Lower leg skin (tissue), 4 donors: ENCODE data around the gene DGCR2. TPM values are rescaled to one million over a fixed set of nuclear protein-coding genes. Genes with fewer than 3 reads are reported as not detected.
A peak's percentile ranks its signal among the peaks of the same experiment; 100 is the strongest.
"Not testable (repeated sequence)": the region's sequence is repeated elsewhere in the genome, so short reads cannot be mapped to it uniquely, and the experiment has no call there.

ENCODE experiments used
- DNase-seq, 2 donors: peaks; one replicate each; pipeline ENCODE4 v3.0.0-alpha.2; 2019; ENCODE audit warnings: low spot score in 2 of 2
- H3K4me3 ChIP-seq: fragments of 200-600 bp; sonication (generic); 2 replicates; pipeline ENCODE4 v1.5.1; 2017; ENCODE audit warnings: mild to moderate bottlenecking, low read depth; ENCODE audit not compliant: poor library complexity, severe bottlenecking
- CTCF ChIP-seq, 3 donors: fragments of 450-650 bp; IDR thresholded peaks; one replicate each; pipeline ENCODE4 v1.5.1; 2016; ENCODE audit warnings: antibody characterized with exemption in 3 of 3, mild to moderate bottlenecking in 3 of 3, moderate library complexity in 2 of 3
- POLR2A ChIP-seq, 2 donors: fragments of 450-650 bp; IDR thresholded peaks; one replicate each; pipeline ENCODE4 v1.6.1; 2016 to 2017; ENCODE audit warnings: antibody characterized with exemption in 2 of 2, mild to moderate bottlenecking in 1 of 2, moderate library complexity in 1 of 2
- WGBS, 2 donors: methylation state at CpG; one replicate each; pipeline ENCODE4 v1.1.5; 2018; 5-methylcytosine and 5-hydroxymethylcytosine counted together
- intact Hi-C: fragments of 100-400 bp; cut with DNase I; formaldehyde crosslinking; loops from one replicate; pipeline ENCODE4 v1.15.0; 2023; ENCODE audit warnings: low total_unique reads
- total RNA-seq, 4 donors: library from RNA; depleted of rRNA; stranded (reverse); fragments of >200 nt; gene quantifications; one replicate each; pipeline ENCODE4 v1.1.0, GENCODE V29; 2016

The DGCR2 gene
- total RNA-seq, 4 donors from 2014 or later: 88.7 to 142 (median 141) TPM

GRCh38 chr22:19088866-19089595, 33.2 kb downstream of the DGCR2 start:
- H3K4me3 ChIP-seq: no peak overlapping the region
- TF ChIP-seq POLR2A (IDR thresholded peaks at IDR 0.05) (no peak), CTCF (IDR thresholded peaks at IDR 0.05) (no peak)
- intact Hi-C loops: no loop called here
- 95 to 97% methylated on average over 14 of the region's 14 CpGs for WGBS, 2 donors
- DNase-seq: peak in 1 of 2 donors; percentile 76

GRCh38 chr22:19086896-19087295, 35.3 kb downstream of the DGCR2 start:
- intact Hi-C loops: no loop called here
- TF ChIP-seq CTCF (IDR thresholded peaks at IDR 0.05) (no peak), POLR2A (IDR thresholded peaks at IDR 0.05) (no peak)
- WGBS, 2 donors: 83 to 87% methylated on average over 3 of the region's 3 CpGs

GRCh38 chr22:19086417-19086816, 35.8 kb downstream of the DGCR2 start:
- intact Hi-C loops: no loop called here
- TF ChIP-seq CTCF (IDR thresholded peaks at IDR 0.05): no peak
- no peak for DNase-seq
- H3K4me3 ChIP-seq: no peak overlapping the region
- WGBS, 2 donors: 80 to 86% methylated on average over 6 of the region's 6 CpGs

More at GRCh38 chr22:19086896-19087295, 35.3 kb downstream of the DGCR2 start:
- DNase-seq: no peak
- no peak overlapping the region for H3K4me3 ChIP-seq

- WGBS, 2 donors: 10 to 22% methylated on average over 1 of the region's 1 CpG
- intact Hi-C loops: no loop called here
- TF ChIP-seq CTCF (IDR thresholded peaks at IDR 0.05): no peak
- no peak for TF ChIP-seq POLR2A (IDR thresholded peaks at IDR 0.05)
- H3K4me3 ChIP-seq: no peak overlapping the region
- DNase-seq: peak in 1 of 2 donors; percentile 62
Measured at GRCh38 chr22:19085233-19085718, 36.9 kb downstream of the DGCR2 start.

GRCh38 chr22:19084586-19084985, 37.6 kb downstream of the DGCR2 start:
- 87 to 95% methylated on average over 3 of the region's 32 CpGs for WGBS, 2 donors
- intact Hi-C loops, H3K4me3 ChIP-seq: not testable (repeated sequence)
- DNase-seq: peak in 1 of 2 donors; percentile 9

- intact Hi-C loops, H3K4me3 ChIP-seq: not testable (repeated sequence)
- 96 to 97% methylated on average over 24 to 28 of the region's 30 CpGs for WGBS, 2 donors
- peak in 1 of 2 donors; percentile 58 for DNase-seq
Measured at GRCh38 chr22:19084126-19084525, 38.1 kb downstream of the DGCR2 start.

- no peak overlapping the region for H3K4me3 ChIP-seq
- WGBS, 2 donors: 87 to 90% methylated on average over 13 of the region's 13 CpGs
- DNase-seq: no peak
- TF ChIP-seq POLR2A (IDR thresholded peaks at IDR 0.05): no peak
- no peak for TF ChIP-seq CTCF (IDR thresholded peaks at IDR 0.05)
- intact Hi-C loops: no loop called here
Measured at GRCh38 chr22:19082793-19083192, 39.4 kb downstream of the DGCR2 start.
